Mesangial cell (primary cell): Measurements from ENCODE around the gene CASKIN2. TPM values are rescaled to one million over a fixed set of nuclear protein-coding genes. Genes with fewer than 3 reads are reported as not detected.

Source experiments
- total RNA-seq: library from RNA; depleted of rRNA; stranded (reverse); fragments of >200 nt; gene quantifications from 2 replicates; pipeline ENCODE4 v1.2.3, GENCODE V29; 2015

CASKIN2 gene
- 12.5 and 26.1 TPM in 2 replicates for total RNA-seq

GRCh38 chr17:75515496-75516254 is at the start of gene CASKIN2:
TSS of gene CASKIN2 (minus strand) at chr17:75515537. CDS start at chr17:75513804, 1,733 bp downstream.

GRCh38 chr17:75524970-75525805 is 9.9 kb upstream of the CASKIN2 start, which contains the start of gene LLGL2:
TSS of gene LLGL2 (plus strand) at chr17:75525697. CDS start at chr17:75543427, 17,730 bp downstream.

DNA sequence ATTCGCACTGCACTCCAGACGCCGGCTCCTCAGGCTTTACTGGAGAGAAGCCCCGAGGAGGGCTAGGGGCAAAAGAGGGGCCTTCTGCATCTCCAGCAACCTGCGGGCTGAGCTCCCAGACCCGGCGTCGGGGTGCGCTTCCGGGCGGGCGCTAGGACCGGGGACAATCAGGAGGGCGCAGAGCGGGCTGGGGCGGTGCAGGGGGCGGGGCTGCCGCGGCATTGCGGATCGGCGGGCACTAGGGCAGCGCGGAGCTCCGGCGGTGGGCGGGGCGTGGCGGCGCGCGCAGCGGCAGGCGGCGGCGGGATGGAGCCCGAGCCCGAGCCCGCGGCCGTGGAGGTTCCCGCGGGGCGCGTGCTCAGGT is 900 bp upstream of the CASKIN2 start, which contains the start of gene TSEN54:
TSEN54 (plus strand) TSS at position 274 of the 364 bp plus-strand sequence; CDS start at position 307, 33 bp downstream.

GRCh38 chr17:75456417-75457046 is 58.8 kb downstream of the CASKIN2 start, which contains the start of gene TMEM94:
TSS of gene TMEM94 (plus strand) at chr17:75456635. CDS start at chr17:75471906, 15,271 bp downstream.

Other genes starting within 250 kb of the CASKIN2 start
- gene MIF4GD, start 244.3 kb downstream of the CASKIN2 start, total RNA-seq = 19.2 and 27.3 TPM in 2 replicates
- 4.3 and 17.3 TPM in 2 replicates for gene SLC25A19, start 226.1 kb downstream of the CASKIN2 start, total RNA-seq
- gene GRB2, start 109.9 kb downstream of the CASKIN2 start, total RNA-seq = 60.8 and 64.8 TPM in 2 replicates
- 67.1 and 74.8 TPM in 2 replicates for gene TMEM94, start 58.9 kb downstream of the CASKIN2 start, total RNA-seq
- 18.1 and 24.4 TPM in 2 replicates for gene TSEN54, start 991 bp upstream of the CASKIN2 start, total RNA-seq
- gene LLGL2, start 10.2 kb upstream of the CASKIN2 start, total RNA-seq = 8.3 and 34.5 TPM in 2 replicates
- gene MYO15B, start 72.3 kb upstream of the CASKIN2 start, total RNA-seq = 4.1 and 24.6 TPM in 2 replicates
- gene SMIM5, start 117.9 kb upstream of the CASKIN2 start, total RNA-seq = 0.25 TPM in 1 of 2 replicates, not detected in the other
- 13.2 and 32.3 TPM in 2 replicates for gene RECQL5, start 151.6 kb upstream of the CASKIN2 start, total RNA-seq
- 60.1 and 68.9 TPM in 2 replicates for gene SAP30BP, start 151.8 kb upstream of the CASKIN2 start, total RNA-seq
- 4.1 and 85.9 TPM in 2 replicates for gene ITGB4, start 205.9 kb upstream of the CASKIN2 start, total RNA-seq
- 58.3 and 61.6 TPM in 2 replicates for gene GALK1, start 249.7 kb upstream of the CASKIN2 start, total RNA-seq